Right atrium auricular region (tissue), 2 donors: ENCODE measurements around the gene ELMO2. TPM values are rescaled to one million over a fixed set of nuclear protein-coding genes. Genes with fewer than 3 reads are reported as not detected.

Experiments used
- DNase-seq: peaks from one replicate; pipeline ENCODE4 v3.0.0-alpha.2; 2019; ENCODE audit warnings: low spot score
- H3K27ac ChIP-seq, 2 donors: fragments of 200-600 bp; sonication (generic); 1 replicate in 1 of 2; 2 replicates in 1 of 2; pipeline ENCODE4 v1.5.1; 2016 to 2019
- H3K27me3 ChIP-seq, 2 donors: fragments of 200-600 bp; sonication (generic); one replicate each; pipeline versions ENCODE4 v1.5.1 to v1.6.0; 2017 to 2019
- H3K36me3 ChIP-seq: fragments of 200-600 bp; sonication (generic); one replicate; pipeline ENCODE4 v1.5.1; 2016
- H3K4me1 ChIP-seq, 2 donors: fragments of 200-600 bp; sonication (generic); one replicate each; pipeline versions ENCODE4 v1.5.1 to v1.6.0; 2017 to 2019
- H3K4me3 ChIP-seq, 2 donors: fragments of 200-600 bp; sonication (generic); 1 replicate in 1 of 2; 2 replicates in 1 of 2; pipeline ENCODE4 v1.5.1; 2017 to 2019; ENCODE audit warnings: mild to moderate bottlenecking in 1 of 2, moderate library complexity in 1 of 2
- H3K9me3 ChIP-seq, 2 donors: fragments of 200-600 bp; sonication (generic); one replicate each; pipeline ENCODE4 v1.5.1; 2019
- total RNA-seq, 2 donors: library from RNA; depleted of rRNA; stranded (reverse); fragments of >200 nt; gene quantifications; one replicate each; pipeline ENCODE4 v1.1.0, GENCODE V29; 2016
- TF ChIP-seq, protein P1 (sequence below), 2 donors: fragments of 200-600 bp; sonication (generic); IDR thresholded peaks; one replicate each; pipeline ENCODE4 v1.5.1; 2019; ENCODE audit warnings: antibody characterized with exemption in 2 of 2

Gene ELMO2
- total RNA-seq, 2 donors from 2014 or later: 29.4 to 32.7 TPM

DNA sequence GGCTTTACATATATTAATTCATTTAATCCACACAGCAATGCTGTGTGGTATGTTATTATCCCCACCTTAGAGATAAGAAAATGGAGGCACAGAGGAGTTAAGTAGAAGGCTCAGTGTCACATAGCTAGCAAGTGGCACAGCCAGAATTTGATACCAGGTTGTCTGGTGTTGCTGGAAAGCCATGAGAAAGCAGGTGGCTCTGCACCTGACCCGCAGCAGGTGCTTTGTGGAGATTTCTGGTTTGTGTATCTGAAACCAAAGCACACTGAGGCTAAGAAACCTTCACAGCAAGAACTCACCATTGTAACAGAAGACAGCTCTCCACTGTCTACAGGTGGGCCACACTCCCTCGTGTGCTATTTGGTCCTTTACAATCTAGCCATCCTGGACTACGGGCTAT lies 7.5 kb downstream of the ELMO2 start:
- H3K27ac ChIP-seq: peak overlapping the region; percentile 73 to 89
- H3K4me3 ChIP-seq: no peak overlapping the region
- H3K27me3 ChIP-seq: no peaks in the 10 kb centered on the region
- H3K4me1 ChIP-seq: peaks cover 0 to 70% of the 10 kb centered on the region in 2 donors
- no peaks in the 10 kb centered on the region for H3K9me3 ChIP-seq
- TF ChIP-seq, protein P1, sequence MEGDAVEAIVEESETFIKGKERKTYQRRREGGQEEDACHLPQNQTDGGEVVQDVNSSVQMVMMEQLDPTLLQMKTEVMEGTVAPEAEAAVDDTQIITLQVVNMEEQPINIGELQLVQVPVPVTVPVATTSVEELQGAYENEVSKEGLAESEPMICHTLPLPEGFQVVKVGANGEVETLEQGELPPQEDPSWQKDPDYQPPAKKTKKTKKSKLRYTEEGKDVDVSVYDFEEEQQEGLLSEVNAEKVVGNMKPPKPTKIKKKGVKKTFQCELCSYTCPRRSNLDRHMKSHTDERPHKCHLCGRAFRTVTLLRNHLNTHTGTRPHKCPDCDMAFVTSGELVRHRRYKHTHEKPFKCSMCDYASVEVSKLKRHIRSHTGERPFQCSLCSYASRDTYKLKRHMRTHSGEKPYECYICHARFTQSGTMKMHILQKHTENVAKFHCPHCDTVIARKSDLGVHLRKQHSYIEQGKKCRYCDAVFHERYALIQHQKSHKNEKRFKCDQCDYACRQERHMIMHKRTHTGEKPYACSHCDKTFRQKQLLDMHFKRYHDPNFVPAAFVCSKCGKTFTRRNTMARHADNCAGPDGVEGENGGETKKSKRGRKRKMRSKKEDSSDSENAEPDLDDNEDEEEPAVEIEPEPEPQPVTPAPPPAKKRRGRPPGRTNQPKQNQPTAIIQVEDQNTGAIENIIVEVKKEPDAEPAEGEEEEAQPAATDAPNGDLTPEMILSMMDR (IDR thresholded peaks at IDR 0.05): no peak
- H3K36me3 ChIP-seq: peaks cover 25% of the 10 kb centered on the region
- DNase-seq: no peak

DNA sequence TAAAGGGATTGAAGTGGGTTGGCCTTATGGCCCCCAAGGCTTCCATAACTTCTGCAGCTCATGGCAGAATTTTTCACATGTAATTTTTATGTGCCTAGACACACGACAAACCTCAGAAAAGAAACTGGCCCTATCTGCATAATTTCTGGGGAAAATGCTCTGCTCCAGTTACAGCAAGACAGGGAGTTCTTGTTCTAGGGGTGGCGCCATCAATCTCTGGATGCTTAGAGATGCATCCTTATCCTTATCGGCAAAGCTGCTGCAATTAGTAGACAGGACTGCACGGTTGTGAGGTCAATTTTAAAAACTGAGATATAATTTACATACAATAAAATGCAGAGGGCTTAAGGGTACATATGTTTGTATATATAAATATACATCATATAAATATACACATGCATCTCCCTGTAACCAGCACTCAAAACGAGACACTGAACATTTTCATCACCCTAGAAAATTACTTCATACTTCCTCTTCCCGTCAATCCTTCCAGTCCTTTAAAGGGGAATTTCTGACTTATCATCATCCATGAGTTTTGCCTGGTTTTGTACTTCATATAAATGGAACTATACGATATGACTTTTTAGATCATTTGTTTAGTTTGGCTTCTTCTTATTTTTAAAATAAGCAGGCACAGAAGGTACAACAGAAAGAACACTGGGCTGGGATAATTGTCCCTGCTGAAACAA lies 10.2 kb downstream of the ELMO2 start:
- Histone ChIP-seq H3K27ac (no peak overlapping the region), H3K36me3 (peaks cover 53% of the 10 kb centered on the region), H3K4me1 (peaks cover 0 to 43% of the 10 kb centered on the region in 2 donors), H3K4me3 (no peak overlapping the region), H3K27me3 (no peaks in the 10 kb centered on the region), H3K9me3 (no peaks in the 10 kb centered on the region)
- TF ChIP-seq, protein P1 (IDR thresholded peaks at IDR 0.05): no peak
- no peak for DNase-seq

DNA sequence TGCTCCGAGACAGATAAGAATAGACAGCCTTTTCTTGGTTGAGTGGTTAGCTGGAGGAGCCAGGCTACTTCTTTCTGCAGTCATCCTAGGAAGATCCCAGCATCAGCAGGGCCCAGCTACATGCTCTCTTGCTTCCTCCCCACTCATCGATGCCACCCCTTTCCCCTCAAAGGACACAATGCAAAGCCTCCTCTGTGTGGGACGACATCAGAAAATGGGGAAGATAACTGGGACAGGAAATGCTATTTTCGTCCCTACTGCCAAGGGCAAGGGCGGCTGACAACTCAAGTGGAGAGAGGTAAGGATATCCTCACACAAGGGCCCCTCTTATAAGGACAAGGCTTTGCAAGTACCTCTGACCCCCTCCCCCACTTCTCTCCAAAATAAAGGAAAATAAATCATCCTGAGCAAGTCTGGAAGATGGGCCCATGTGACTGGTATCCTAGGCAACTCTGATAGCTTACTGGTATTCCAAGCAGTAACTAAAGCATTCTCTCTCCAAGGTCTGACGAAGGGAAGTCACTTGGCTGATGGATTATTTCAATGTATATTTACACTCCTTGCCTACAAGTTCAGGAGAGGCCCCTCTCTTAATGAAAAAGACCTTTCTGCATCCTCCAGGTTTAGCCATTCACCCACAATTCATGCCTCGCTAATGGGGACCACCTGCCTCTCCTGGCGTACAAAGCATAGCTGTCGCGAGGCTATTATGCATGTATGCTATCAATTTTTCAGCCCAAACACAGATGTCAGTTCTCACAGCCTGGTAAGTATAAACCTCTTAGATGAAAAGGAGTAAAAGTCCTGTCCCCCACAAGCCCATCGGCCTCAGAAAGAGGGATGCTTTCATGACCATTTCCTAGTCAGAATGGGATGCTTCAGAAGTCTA lies 11.3 kb downstream of the ELMO2 start:
- no peaks in the 10 kb centered on the region for H3K9me3 ChIP-seq
- H3K27me3 ChIP-seq: no peaks in the 10 kb centered on the region
- peaks cover 0 to 32% of the 10 kb centered on the region in 2 donors for H3K4me1 ChIP-seq
- TF ChIP-seq, protein P1 (IDR thresholded peaks at IDR 0.05): no peak
- H3K4me3 ChIP-seq: no peak overlapping the region
- no peak overlapping the region for H3K27ac ChIP-seq
- DNase-seq: no peak
- peaks cover 63% of the 10 kb centered on the region for H3K36me3 ChIP-seq

DNA sequence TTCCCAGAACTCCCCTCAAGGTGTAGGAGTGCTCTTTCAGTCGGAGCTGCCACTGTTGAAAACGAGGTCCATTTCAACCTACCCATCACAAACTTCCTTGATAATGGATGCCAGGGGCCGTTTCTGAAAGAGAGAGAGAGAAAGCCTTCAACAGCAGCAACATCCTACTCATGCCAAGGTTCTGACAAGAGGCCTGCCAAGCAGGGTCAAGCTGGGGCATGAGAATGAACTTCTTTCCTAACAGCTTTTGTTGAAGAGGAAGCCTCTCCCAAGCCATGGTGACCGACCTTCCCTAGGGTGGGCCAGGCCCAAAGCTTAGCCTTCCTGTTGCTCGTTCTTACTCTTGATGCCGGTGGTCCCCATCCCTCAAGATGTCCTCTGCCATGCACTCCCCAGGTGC lies 12.4 kb downstream of the ELMO2 start:
- Histone ChIP-seq H3K27me3 (no peaks in the 10 kb centered on the region), H3K36me3 (peaks cover 67% of the 10 kb centered on the region), H3K9me3 (no peaks in the 10 kb centered on the region), H3K27ac (no peak overlapping the region), H3K4me1 (peaks cover 0 to 21% of the 10 kb centered on the region in 2 donors), H3K4me3 (no peak overlapping the region)
- TF ChIP-seq, protein P1 (IDR thresholded peaks at IDR 0.05): no peak
- no peak for DNase-seq

DNA sequence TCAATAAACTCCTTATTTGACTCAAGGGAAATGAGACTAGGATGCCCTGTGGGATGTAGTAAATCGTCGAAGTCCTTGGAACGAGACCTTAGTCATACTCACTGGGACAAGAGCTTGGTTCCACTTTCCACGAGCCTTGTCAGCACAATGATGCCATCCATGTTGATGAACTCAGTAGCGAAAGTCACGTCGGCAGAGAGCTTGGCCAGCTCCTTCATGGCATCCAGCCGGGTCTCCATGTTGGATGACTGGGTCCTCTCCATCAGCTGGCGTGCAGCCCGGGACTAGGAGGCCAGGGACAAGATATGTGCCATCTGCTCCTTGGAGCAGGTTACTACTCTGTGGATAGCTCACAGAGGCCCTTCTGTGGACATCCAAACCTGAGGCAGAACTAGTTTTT lies 17.5 kb downstream of the ELMO2 start:
- H3K27ac ChIP-seq: no peak overlapping the region
- no peaks in the 10 kb centered on the region for H3K9me3 ChIP-seq
- no peak overlapping the region for H3K4me3 ChIP-seq
- H3K27me3 ChIP-seq: no peaks in the 10 kb centered on the region
- peaks cover 87% of the 10 kb centered on the region for H3K36me3 ChIP-seq
- no peaks in the 10 kb centered on the region for H3K4me1 ChIP-seq
- DNase-seq: no peak
- TF ChIP-seq, protein P1 (IDR thresholded peaks at IDR 0.05): no peak
